ENCODE results near the gene GLB1L2. TPM values are rescaled to one million over a fixed set of nuclear protein-coding genes. Genes with fewer than 3 reads are reported as not detected.

GLB1L2 gene
- total RNA-seq, 1 experiment from 2014 or later: 27.1 TPM

DNA sequence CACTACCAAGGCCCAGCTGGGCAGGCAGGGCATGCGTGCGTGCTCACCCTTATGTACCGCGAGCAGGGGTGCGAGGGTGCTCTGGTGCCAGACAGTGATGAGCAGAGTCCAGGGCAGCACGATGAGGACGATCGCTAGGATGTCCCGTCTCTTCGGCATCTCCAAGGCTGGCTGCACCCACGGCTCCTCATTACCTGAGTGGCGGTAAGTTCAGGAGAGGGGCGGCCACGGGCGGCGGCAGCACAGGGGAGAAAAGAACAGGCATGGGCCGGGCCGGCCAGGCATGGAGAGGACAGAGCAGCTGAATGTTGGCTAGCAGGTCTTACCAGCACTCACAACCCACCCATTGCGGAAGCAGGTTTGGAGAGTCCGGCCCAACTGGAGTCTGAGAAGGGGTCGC is 55.7 kb downstream of the GLB1L2 start:
- Histone ChIP-seq H3K9me2 (ENCODE audit: insufficient read depth) (no peaks in the 10 kb centered on the region), H3K9ac (ENCODE audit: low read length) (no peak overlapping the region), H3K9me3 (ENCODE audit: control insufficient read depth in 1 of 2, insufficient read depth in 1 of 2, low read depth in 1 of 2, low read length in 2 of 2) (no peaks in the 10 kb centered on the region), H2AFZ (ENCODE audit: low read depth, low read length, poor library complexity, severe bottlenecking) (no peak overlapping the region), H3K27ac (ENCODE audit: low read depth, low read length) (no peak overlapping the region), H3K4me1 (ENCODE audit: control insufficient read depth in 1 of 2, insufficient read depth in 2 of 2, low read length in 2 of 2) (no peaks in the 10 kb centered on the region), H3K27me3 (ENCODE audit: insufficient read depth, low read length) (no peaks in the 10 kb centered on the region), H3K36me3 (ENCODE audit: control insufficient read depth in 1 of 2, insufficient read depth in 2 of 2, low read length in 2 of 2) (no peaks in the 10 kb centered on the region), H3K4me3 (replicated peaks in 1 of 2; ENCODE audit: low read depth in 1 of 2, low read length in 2 of 2) (no peak overlapping the region), H3K79me2 (ENCODE audit: insufficient read depth, low read length) (no peaks in the 10 kb centered on the region), H4K20me1 (ENCODE audit: insufficient read depth) (no peaks in the 10 kb centered on the region), H3K4me2 (ENCODE audit: low read length) (no peak overlapping the region)
- CTCF ChIA-PET: no interaction called here
- BruUV-seq (replicated peaks): no TSS peak
- DNase-seq (ENCODE audit: low read depth, low spot score) (no peak), ATAC-seq (no peak)
- POLR2A ChIA-PET: no interaction called here
- no peak for TF ChIP-seq EZH2 (IDR thresholded peaks at IDR 0.05)
- TF ChIP-seq, protein P1, sequence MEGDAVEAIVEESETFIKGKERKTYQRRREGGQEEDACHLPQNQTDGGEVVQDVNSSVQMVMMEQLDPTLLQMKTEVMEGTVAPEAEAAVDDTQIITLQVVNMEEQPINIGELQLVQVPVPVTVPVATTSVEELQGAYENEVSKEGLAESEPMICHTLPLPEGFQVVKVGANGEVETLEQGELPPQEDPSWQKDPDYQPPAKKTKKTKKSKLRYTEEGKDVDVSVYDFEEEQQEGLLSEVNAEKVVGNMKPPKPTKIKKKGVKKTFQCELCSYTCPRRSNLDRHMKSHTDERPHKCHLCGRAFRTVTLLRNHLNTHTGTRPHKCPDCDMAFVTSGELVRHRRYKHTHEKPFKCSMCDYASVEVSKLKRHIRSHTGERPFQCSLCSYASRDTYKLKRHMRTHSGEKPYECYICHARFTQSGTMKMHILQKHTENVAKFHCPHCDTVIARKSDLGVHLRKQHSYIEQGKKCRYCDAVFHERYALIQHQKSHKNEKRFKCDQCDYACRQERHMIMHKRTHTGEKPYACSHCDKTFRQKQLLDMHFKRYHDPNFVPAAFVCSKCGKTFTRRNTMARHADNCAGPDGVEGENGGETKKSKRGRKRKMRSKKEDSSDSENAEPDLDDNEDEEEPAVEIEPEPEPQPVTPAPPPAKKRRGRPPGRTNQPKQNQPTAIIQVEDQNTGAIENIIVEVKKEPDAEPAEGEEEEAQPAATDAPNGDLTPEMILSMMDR (IDR thresholded peaks at IDR 0.05 in 2 of 3, conservative IDR thresholded peaks at IDR 0.05 in 1 of 3; ENCODE audit: borderline replicate concordance in 1 of 3, insufficient read depth in 1 of 3, low read depth in 2 of 3, low read length in 2 of 3): no peak
- TF ChIP-seq EZH2phosphoT487 (IDR thresholded peaks at IDR 0.05; ENCODE audit: borderline replicate concordance): no peak
- no peak for TF ChIP-seq YY1 (IDR thresholded peaks at IDR 0.05; ENCODE audit: extremely low read depth, insufficient replicate concordance, low read depth, low read length)
- no peak for TF ChIP-seq ELF1 (IDR thresholded peaks at IDR 0.05; ENCODE audit: borderline replicate concordance, low read depth)
- TF ChIP-seq ZNF274 (IDR thresholded peaks at IDR 0.05; ENCODE audit: low read depth, low read length): no peak
- TF ChIP-seq, protein P2, sequence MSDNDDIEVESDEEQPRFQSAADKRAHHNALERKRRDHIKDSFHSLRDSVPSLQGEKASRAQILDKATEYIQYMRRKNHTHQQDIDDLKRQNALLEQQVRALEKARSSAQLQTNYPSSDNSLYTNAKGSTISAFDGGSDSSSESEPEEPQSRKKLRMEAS (IDR thresholded peaks at IDR 0.05): no peak
- no peak for TF ChIP-seq CBX3 (IDR thresholded peaks at IDR 0.05; ENCODE audit: low read depth)
- TF ChIP-seq, protein P3, sequence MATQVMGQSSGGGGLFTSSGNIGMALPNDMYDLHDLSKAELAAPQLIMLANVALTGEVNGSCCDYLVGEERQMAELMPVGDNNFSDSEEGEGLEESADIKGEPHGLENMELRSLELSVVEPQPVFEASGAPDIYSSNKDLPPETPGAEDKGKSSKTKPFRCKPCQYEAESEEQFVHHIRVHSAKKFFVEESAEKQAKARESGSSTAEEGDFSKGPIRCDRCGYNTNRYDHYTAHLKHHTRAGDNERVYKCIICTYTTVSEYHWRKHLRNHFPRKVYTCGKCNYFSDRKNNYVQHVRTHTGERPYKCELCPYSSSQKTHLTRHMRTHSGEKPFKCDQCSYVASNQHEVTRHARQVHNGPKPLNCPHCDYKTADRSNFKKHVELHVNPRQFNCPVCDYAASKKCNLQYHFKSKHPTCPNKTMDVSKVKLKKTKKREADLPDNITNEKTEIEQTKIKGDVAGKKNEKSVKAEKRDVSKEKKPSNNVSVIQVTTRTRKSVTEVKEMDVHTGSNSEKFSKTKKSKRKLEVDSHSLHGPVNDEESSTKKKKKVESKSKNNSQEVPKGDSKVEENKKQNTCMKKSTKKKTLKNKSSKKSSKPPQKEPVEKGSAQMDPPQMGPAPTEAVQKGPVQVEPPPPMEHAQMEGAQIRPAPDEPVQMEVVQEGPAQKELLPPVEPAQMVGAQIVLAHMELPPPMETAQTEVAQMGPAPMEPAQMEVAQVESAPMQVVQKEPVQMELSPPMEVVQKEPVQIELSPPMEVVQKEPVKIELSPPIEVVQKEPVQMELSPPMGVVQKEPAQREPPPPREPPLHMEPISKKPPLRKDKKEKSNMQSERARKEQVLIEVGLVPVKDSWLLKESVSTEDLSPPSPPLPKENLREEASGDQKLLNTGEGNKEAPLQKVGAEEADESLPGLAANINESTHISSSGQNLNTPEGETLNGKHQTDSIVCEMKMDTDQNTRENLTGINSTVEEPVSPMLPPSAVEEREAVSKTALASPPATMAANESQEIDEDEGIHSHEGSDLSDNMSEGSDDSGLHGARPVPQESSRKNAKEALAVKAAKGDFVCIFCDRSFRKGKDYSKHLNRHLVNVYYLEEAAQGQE (IDR thresholded peaks at IDR 0.05; ENCODE audit: low read depth): no peak
- TF ChIP-seq TCF7L2 (IDR thresholded peaks at IDR 0.05; ENCODE audit: borderline replicate concordance, extremely low read depth, insufficient read depth, insufficient read length): no peak
- TF ChIP-seq EGR1 (IDR thresholded peaks at IDR 0.05; ENCODE audit: low read depth): no peak
- TF ChIP-seq JUND (IDR thresholded peaks at IDR 0.05): no peak
- TF ChIP-seq SIN3A (IDR thresholded peaks at IDR 0.05; ENCODE audit: low read depth): no peak
- TF ChIP-seq, protein P4, sequence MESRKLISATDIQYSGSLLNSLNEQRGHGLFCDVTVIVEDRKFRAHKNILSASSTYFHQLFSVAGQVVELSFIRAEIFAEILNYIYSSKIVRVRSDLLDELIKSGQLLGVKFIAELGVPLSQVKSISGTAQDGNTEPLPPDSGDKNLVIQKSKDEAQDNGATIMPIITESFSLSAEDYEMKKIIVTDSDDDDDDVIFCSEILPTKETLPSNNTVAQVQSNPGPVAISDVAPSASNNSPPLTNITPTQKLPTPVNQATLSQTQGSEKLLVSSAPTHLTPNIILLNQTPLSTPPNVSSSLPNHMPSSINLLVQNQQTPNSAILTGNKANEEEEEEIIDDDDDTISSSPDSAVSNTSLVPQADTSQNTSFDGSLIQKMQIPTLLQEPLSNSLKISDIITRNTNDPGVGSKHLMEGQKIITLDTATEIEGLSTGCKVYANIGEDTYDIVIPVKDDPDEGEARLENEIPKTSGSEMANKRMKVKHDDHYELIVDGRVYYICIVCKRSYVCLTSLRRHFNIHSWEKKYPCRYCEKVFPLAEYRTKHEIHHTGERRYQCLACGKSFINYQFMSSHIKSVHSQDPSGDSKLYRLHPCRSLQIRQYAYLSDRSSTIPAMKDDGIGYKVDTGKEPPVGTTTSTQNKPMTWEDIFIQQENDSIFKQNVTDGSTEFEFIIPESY (IDR thresholded peaks at IDR 0.05; ENCODE audit: extremely low read depth, insufficient replicate concordance, low read length): no peak
- TF ChIP-seq POLR2A (IDR thresholded peaks at IDR 0.05; ENCODE audit: borderline replicate concordance, extremely low read depth, insufficient read depth, insufficient read length): no peak
- TF ChIP-seq FOSL1 (IDR thresholded peaks at IDR 0.05; ENCODE audit: low read depth): no peak
- no peak for TF ChIP-seq RAD21 (IDR thresholded peaks at IDR 0.05; ENCODE audit: low read depth)
- intact Hi-C loops (cut with micrococcal nuclease): no loop called here
- RAD21 ChIA-PET (ENCODE audit: low non-redundant PET in 1 of 2, low total read pairs in 2 of 2, uncharacterized antibody in 2 of 2, unreplicated experiment in 2 of 2): no interaction called here

All from HCT116 (cell line).